GM21619 (cell line): Measurements from ENCODE around the gene MAU2.
A peak's percentile ranks its signal among the peaks of the same experiment; 100 is the strongest.
"Not testable (repeated sequence)": the region's sequence is repeated elsewhere in the genome, so short reads cannot be mapped to it uniquely, and the experiment has no call there.

Experiments
- ATAC-seq: cut with Tn5 transposase; IDR thresholded peaks from one replicate; pipeline ENCODE4 v1.9.1; 2021; ENCODE audit not compliant: unreplicated experiment

The MAU2 gene

DNA sequence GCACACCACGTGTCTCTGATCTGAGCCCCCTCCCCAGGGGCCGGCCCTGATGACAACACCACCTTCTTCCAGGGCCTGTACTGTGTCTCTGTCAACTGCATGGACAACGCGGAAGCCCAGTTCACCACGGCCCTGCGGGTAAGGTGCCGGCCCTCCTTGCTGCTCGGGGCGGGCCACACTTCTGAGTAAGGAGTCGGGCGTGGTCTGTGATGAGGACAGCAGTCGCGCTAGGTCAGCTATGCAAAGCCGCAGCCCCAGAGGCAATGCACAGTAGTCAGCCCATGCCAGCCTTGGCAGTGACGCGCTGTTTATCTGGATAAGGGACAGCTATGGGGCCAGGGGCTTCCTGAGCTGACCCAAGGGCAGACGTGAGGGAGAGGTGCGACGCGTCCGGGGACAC, 24.6 kb downstream of the MAU2 start:
- no peak for ATAC-seq

- no peak for ATAC-seq
Measured at GRCh38 chr19:19345970-19346369, 25.3 kb downstream of the MAU2 start.

GRCh38 chr19:19347401-19348110, 26.9 kb downstream of the MAU2 start:
- no peak for ATAC-seq

DNA sequence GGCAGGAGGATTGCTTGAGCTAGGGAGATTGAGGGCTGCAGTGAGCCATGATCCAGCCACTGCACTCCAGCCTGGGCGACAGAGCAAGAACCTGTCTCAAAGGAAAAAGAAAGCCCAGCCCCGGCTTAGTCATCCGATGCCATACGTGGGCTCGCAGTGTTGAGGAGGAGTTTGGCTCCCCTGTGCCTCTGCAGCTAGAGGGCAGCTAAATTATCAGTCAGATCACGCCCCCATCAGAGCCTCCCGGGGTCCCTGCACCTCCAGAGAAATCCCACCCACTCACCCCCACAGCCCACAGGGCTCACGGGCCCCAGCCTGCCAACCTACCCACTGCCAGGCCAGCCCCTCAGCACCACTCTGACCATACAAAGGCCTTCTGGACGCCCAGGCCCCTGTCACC, 27.6 kb downstream of the MAU2 start:
- no peak for ATAC-seq

GRCh38 chr19:19349365-19349764, 28.7 kb downstream of the MAU2 start:
- no peak for ATAC-seq

DNA sequence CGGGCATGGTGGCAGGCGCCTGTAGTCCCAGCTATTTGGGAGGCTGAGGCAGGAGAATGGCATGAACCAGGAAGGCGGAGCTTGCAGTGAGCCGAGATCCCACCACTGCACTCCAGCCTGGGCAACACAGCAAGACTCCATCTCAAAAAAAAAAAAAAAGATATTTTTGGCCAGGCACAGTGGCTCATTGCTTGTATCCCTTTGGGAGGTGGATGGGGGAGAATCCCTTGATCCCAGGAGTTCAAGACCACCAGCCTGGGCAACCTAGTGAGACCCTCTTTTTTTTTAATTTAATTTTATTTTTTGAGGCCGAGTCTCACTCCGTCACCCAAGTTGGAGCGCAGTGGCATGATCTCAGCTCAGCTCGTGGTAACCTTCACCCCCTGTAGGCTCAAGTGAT, 30.1 kb downstream of the MAU2 start:
- ATAC-seq: not testable (repeated sequence)

DNA sequence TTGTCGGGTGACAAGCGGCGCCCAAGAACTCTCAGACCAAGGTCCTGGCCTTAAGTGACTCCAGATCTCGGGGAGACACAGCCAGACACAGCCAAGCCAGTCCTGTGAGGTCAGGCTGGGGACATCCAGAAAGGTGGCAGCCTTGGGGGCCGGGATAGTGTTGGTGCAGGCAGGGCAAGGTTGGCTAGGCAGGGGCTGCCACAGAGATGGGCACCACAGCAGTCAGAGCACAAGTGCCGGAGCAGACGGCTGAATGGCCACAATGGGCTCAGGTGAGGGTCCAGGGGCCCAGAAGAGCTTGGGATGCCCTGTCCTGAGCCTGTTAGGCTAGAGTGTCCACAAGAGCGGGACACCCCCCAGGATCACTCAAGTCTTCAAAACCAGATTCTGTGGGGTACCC, 32.2 kb downstream of the MAU2 start:
- ATAC-seq: no peak

GRCh38 chr19:19354007-19354406, 33.4 kb downstream of the MAU2 start:
- no peak for ATAC-seq

- ATAC-seq: no peak
Measured at GRCh38 chr19:19354932-19355331, 34.3 kb downstream of the MAU2 start.

GRCh38 chr19:19355606-19356139, 35.0 kb downstream of the MAU2 start:
- ATAC-seq: no peak

DNA sequence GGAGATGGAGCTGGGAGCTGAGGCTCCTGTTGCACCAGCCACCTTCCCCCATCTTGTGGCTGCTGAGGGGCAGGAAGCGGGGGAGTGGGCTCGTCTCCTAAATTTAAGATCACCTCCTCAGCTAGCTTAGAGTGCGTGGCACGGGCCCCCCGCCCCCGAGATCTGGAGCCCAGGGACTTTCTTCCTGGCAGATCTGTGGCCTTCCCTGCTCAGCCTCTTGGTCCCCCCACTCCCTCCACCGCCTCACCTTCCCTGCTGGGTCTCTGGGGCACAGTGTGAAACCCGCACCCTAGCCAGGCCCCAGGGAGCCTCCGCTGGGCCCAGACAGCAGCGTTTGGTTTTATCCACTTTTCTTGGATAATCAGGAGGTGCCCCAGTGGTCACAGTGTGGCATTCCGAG, 35.9 kb downstream of the MAU2 start:
- no peak for ATAC-seq

DNA sequence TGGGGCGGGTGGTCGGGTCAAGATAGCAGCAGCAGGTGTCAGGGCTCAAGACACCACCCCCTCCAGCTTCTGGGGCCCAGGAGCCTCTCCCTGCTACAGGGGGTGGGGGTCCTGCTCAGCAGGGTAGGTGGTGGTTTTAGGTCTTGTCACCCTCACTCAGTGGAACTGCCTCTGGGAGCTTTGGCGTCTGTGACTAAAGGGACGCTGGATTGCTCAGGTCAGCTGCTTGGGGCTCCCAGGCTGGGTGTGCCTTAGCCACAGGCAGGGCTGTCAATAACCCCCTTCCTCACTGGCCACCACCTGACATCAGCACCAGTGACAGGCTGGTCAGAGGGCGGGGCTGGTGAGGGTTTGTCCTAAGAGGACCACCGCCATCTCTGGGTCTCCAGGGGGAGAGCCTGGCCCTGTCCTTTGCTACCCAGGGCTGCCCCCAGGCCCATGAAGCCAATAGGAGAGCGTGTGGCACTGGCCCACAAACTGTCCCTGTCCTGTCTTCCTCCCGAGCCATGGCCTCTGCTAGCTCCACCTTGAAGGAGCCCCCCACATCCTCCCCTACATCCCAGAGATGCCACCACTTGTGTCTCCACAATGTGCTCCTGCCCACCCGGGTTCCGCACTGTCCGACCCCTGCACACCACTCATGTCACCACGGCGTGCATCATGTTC, 36.4 kb downstream of the MAU2 start:
- ATAC-seq: no peak

GRCh38 chr19:19361075-19361594, 40.5 kb downstream of the MAU2 start:
- ATAC-seq: peak; percentile 59

GRCh38 chr19:19362075-19362474, 41.4 kb downstream of the MAU2 start:
- ATAC-seq: no peak

DNA sequence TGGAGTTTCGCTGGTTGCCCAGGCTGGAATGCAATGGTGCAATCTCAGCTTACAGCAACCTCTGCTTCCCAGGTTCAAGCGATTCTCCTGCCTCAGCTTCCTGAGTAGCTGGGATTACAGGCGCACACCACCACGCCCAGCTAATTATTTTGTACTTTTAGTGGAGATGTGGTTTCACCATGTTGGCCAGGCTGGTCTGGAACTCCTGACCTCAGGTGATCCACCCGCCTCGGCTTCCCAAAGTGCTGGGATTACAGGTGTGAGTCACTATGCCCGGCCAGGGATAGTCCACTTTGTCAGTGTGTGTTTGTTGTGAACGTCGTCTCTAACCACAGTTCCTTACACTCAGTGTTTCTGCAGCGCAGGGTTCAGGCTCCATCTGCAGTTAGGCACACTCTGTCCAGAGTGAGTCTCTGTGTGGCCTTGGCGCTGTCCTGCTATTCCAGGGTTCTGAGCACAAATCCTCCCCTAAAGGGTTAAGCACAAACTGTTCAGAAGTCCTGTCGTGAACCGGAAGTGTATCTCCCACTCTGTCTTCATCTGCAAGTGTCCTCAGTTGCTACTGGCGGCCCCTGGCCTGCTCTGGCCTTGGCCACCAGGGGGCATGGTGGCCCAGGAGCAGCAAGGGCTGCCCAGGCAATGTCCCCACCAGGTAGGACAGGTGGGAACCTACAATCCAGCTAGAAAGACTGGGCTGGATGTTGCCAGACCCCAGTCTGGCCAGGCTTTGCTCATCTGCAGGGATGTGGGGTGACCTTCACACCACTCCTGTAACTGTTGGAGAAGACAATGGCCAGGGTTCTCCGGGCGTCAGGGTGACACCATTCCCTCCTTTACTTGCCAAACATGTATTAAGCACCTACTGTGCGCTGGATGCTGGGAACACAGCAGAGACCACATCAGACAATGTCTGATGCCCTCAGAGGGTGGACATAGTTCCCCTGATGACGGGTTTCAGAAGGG, 46.1 kb downstream of the MAU2 start:
- ATAC-seq: peak; percentile 69

- no peak for ATAC-seq
Measured at GRCh38 chr19:19368087-19368486, 47.5 kb downstream of the MAU2 start.

GRCh38 chr19:19371059-19371458, 50.4 kb downstream of the MAU2 start:
- no peak for ATAC-seq

DNA sequence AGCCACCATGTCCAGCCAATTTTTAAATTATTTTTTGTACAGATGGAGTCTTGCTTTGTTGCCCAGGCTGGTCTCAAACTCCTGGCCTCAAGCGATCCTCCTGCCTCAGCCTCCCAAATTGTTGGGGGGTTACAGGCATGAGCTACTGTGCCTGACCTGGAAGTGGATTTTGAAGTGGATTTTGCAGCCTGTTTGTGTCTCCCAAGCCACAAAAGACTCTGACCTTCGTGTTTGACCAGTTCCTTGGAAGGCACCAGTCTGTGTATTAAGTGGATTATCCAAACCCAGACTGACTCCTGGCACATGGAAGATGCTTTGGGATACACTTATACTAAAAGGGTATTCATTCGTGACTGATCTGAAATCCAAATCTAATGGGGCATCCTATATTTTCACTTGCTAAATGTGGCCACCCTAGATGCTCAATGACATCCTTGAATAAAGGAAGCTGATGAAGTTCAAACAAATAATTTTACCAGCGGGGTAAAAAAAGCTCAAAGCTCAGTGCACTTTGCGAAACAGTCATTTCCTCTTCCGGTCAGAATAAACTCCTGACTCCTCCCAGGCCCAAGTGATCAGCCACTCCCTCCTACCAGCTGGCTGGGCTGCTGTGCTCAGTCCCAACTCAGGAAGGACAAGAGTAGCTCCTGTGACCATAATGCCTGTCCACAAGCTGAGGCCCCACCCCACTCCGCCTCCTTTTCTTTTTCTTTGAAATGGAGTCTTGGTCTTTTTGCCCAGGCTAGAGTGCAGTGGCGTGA, 52.2 kb downstream of the MAU2 start:
- peak; percentile 93 for ATAC-seq

DNA sequence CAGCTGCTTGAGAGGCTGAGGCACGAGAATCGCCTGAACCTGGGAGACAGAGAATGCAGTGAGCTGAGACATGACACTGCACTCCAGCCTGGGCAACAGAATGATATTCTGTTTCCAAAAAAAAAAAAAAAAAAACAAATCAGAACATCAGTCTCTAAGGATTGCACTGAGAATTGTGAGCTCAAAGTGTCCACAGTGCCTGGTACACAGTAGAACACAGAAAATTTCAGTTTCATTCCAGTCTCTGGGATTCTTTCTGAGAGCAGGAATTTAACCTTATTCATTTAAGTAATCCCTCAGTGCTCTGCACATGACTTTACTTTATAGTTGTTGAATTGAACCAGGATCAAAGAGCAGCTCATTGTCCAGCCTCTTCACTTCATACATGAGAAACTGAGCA, 58.9 kb downstream of the MAU2 start:
- ATAC-seq: no peak

DNA sequence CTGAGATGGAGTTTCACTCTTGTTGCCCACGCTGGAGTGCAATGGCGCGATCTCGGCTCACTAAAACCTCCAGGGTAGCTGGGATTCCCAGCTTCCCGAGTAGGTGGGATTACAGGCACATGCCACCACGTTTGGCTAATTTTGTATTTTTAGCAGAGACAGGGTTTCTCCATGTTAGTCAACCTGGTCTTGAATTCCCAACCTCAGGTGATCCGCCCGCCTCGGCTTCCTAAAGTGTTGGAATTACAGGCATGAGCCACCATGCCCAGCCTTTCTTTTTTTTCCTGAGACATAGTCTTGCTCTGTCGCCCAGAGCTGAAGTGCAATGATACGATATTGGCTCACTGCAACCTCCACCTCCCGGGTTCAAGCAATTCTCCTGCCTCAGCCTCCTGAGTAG, 59.7 kb downstream of the MAU2 start:
- ATAC-seq: not testable (repeated sequence)
